ES-I3 (cell line): Measurements from ENCODE around the gene AKR1C1.
"Not testable (repeated sequence)": the region's sequence is repeated elsewhere in the genome, so short reads cannot be mapped to it uniquely, and the experiment has no call there.

Experiments
- H3K36me3 ChIP-seq: 2 replicates; pipeline ENCODE4 v1.6.1; 2013; ENCODE audit warnings: mild to moderate bottlenecking, low read length, control low read depth, moderate library complexity; ENCODE audit not compliant: insufficient read depth
- H3K4me1 ChIP-seq: 2 replicates; pipeline ENCODE4 v1.6.1; 2013; ENCODE audit warnings: mild to moderate bottlenecking, control low read depth, low read length; ENCODE audit not compliant: insufficient read depth
- H3K9ac ChIP-seq: 2 replicates; pipeline ENCODE4 v1.6.1; 2013; ENCODE audit warnings: low read depth, mild to moderate bottlenecking, low read length, moderate library complexity
- H3K9me3 ChIP-seq: 2 replicates; pipeline ENCODE4 v1.6.1; 2013; ENCODE audit warnings: mild to moderate bottlenecking, low read length, moderate library complexity; ENCODE audit not compliant: control insufficient read depth, insufficient read depth

The AKR1C1 gene

GRCh38 chr10:4984971-4985594 is 21.9 kb downstream of the AKR1C1 start:
- no peaks in the 10 kb centered on the region for H3K36me3 ChIP-seq
- no peak overlapping the region for H3K9ac ChIP-seq
- H3K9me3 ChIP-seq, result no peaks in the 10 kb centered on the region
- no peaks in the 10 kb centered on the region for H3K4me1 ChIP-seq

DNA sequence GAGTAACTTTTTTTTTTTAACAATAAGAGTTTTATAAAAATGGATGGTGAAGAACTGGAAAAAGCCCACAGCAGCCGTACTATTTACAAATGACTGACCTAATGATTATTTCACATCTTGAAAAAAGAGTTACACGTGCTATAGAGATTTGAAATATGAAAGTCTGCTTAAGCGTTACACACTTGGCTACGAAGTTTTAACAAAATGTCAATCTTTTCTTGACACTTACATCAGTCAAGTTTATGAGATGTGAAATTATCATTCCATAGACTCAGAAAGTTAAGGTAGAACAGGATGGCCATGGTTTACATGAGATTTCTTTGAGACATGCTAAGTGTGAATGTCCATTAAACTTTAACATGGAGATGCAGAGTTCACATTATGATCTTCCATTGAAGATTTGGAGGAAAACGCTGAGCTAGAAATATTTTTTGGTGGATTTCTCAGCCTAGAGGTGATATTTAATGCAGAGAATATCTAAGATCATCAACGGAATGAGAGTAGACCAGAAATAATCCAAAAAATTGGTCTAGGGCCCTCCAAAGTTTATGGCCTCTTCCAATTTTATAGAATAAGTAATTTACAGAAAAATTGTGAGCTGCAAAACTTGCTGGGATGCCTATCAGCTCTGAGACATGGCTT is 24.9 kb downstream of the AKR1C1 start:
- not testable (repeated sequence) for H3K36me3 ChIP-seq, H3K4me1 ChIP-seq

GRCh38 chr10:4990217-4990616 is 27.0 kb downstream of the AKR1C1 start:
- no peaks in the 10 kb centered on the region for H3K4me1 ChIP-seq
- no peaks in the 10 kb centered on the region for H3K36me3 ChIP-seq
- no peak overlapping the region for H3K9ac ChIP-seq
- H3K9me3 ChIP-seq, result no peaks in the 10 kb centered on the region

More for the DNA sequence above, 24.9 kb downstream of the AKR1C1 start:
- H3K9ac ChIP-seq, H3K9me3 ChIP-seq: not testable (repeated sequence)

- not testable (repeated sequence) for H3K36me3 ChIP-seq, H3K9me3 ChIP-seq, H3K4me1 ChIP-seq, H3K9ac ChIP-seq
Measured at GRCh38 chr10:4991463-4991862, 28.2 kb downstream of the AKR1C1 start.

- not testable (repeated sequence) for H3K9me3 ChIP-seq, H3K36me3 ChIP-seq, H3K9ac ChIP-seq, H3K4me1 ChIP-seq
Measured at GRCh38 chr10:4992564-4992963, 29.3 kb downstream of the AKR1C1 start.

DNA sequence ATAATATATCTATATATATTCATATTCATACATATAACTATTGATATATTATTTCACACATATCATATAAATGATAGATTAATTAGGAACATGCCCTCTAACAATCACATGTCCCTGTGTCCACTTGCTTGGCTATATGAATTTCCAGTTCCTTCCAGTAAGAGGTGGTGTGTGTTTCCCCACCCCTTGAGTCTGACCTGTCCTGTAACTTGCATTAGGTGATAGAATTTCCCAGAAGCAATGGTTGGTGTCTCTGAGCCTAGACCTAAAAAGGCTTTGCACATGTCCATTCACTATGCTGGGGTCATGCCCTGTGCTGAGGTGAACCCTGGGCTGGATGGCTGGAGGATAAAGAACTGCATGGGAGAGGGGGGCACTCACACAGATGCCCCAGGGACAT is 31.0 kb downstream of the AKR1C1 start:
- not testable (repeated sequence) for H3K36me3 ChIP-seq, H3K9me3 ChIP-seq

GRCh38 chr10:4998671-4999070 is 35.5 kb downstream of the AKR1C1 start:
- Histone ChIP-seq H3K9ac (no peak overlapping the region), H3K4me1 (no peaks in the 10 kb centered on the region), H3K9me3 (no peaks in the 10 kb centered on the region), H3K36me3 (no peaks in the 10 kb centered on the region)

More for the DNA sequence above, 31.0 kb downstream of the AKR1C1 start:
- not testable (repeated sequence) for H3K9ac ChIP-seq, H3K4me1 ChIP-seq

DNA sequence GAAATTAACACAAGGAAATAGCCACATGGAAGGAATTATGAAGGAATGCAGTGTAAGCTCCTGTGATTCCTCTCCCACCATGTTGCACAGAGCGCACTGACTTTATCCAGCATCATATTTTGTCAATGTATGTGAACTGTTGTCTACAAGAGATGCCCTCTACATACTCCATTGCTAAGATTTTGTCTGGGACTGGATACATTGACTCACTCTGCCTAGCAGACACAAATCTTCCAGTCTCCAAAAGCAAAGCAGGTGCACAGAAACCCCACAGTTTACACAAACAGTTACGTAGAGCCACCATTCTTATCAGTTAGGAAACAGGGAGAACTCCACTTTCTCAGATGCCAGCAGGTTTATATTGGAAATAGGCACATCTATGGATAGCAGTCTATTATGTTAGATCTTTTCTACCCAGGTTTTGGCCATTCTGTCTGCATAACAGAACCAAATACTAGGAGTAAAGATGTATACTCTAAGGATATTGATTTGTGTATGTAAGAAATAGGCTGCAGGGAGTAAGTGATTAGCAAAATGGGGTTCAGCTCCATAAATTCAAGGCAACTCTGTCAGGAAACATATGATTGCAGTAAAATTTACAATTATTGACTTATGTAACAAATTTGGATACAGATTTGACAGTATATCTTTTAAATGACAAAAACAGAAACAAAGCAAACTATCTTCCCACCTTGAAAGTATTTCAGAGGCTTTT is 39.0 kb downstream of the AKR1C1 start:
- Histone ChIP-seq H3K9me3 (no peaks in the 10 kb centered on the region), H3K36me3 (no peaks in the 10 kb centered on the region), H3K9ac (no peak overlapping the region), H3K4me1 (no peaks in the 10 kb centered on the region)

DNA sequence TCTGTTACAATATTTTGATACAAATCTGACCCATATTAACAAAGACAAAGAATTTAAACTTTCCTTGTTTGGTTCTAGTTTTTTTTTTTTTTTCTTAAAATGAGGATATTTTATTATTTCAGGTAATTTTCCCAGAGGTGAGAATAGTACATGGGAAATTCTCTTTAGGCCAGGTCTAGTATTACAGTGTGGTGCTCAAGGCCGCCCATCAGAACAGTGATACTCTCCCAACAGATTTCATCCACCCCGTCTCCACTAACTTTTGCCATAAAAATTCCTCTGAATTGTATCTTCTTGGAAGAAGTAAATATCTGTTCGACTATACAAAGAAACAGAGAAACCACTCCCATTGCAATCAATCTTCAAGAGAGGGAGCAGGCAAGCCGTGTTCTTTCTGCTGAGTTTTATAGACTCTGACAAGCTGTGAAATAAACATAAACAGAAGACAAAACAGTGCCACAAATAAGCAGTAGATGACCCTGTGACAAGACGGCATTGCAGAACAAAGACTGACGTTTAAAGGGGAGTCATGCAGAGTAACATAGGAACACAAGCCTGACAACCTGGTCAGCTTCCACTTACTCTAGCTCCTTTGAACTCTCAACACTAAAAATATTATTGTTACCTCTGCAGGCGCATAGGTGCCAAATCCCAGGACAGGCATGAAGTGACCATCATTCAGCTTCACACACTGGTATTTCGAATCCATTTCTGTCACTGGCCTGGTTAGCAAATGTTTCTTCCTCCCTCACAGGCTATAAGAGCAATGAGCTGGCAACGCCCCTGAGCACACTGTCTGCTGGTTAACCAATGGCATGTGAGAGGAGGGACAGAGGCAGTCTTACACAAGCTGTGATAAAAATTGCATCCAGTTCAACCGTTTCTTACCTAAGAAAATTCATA is 40.2 kb downstream of the AKR1C1 start, which contains the start of gene AKR1C2:
Gene AKR1C2, minus strand, starts transcription at position 731 of the 903 bp plus-strand sequence. Its CDS starts 22 bp downstream, at position 709.
- not testable (repeated sequence) for H3K4me1 ChIP-seq, H3K36me3 ChIP-seq, H3K9ac ChIP-seq, H3K9me3 ChIP-seq

DNA sequence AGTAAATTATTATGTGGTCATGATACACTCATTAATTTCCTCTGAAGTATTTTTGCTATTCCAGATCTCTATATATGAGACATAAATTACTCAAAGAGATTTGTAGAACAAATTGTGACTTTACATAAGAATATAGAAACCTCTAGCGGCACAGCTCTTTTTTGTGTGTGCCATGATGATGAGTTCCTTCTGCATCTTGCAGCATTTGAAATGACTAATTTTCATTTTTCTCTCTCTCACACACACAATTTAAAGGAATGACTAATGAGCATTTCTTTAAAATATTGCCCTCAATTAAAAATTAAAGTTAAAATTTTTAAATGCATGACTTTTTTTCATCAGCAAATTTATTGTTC is 40.8 kb downstream of the AKR1C1 start:
- not testable (repeated sequence) for H3K9ac ChIP-seq, H3K4me1 ChIP-seq, H3K9me3 ChIP-seq, H3K36me3 ChIP-seq

GRCh38 chr10:5004501-5004900 is 41.3 kb downstream of the AKR1C1 start:
- H3K4me1 ChIP-seq, H3K9me3 ChIP-seq, H3K36me3 ChIP-seq, H3K9ac ChIP-seq: not testable (repeated sequence)

- H3K4me1 ChIP-seq, H3K9me3 ChIP-seq, H3K36me3 ChIP-seq, H3K9ac ChIP-seq: not testable (repeated sequence)
Measured at GRCh38 chr10:5008857-5009548, 45.8 kb downstream of the AKR1C1 start.

DNA sequence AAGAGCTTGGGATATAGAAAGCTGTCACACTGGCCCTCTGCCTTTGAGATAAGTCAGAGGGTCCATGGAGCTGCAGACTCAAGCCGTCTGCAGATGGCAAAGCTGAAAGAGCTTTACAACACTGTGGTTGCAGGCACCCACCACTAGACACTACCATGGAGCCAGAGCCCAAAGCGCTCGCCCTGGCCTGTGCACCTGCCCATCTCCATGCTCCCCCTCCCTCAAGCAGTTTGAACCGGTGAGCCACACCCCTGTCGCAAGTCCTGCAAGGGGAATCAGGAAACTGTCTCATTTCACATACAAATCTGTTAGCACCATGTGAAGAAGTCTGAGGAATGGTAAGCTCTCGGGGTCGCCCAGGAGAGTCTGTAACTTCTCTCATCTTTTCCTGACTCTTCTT is 46.8 kb downstream of the AKR1C1 start:
- H3K9ac ChIP-seq, H3K36me3 ChIP-seq, H3K9me3 ChIP-seq, H3K4me1 ChIP-seq: not testable (repeated sequence)

- not testable (repeated sequence) for H3K36me3 ChIP-seq, H3K9ac ChIP-seq, H3K9me3 ChIP-seq, H3K4me1 ChIP-seq
Measured at GRCh38 chr10:5011392-5011791, 48.2 kb downstream of the AKR1C1 start.
